GM18502 (cell line): Measurements from ENCODE around the gene CAMSAP2.
"Not testable (repeated sequence)": the region's sequence is repeated elsewhere in the genome, so short reads cannot be mapped to it uniquely, and the experiment has no call there.

ENCODE experiments used
- ATAC-seq: cut with Tn5 transposase; IDR thresholded peaks from one replicate; pipeline ENCODE4 v1.9.1; 2021; ENCODE audit warnings: mild to moderate bottlenecking; ENCODE audit not compliant: unreplicated experiment, poor library complexity

The CAMSAP2 gene

DNA sequence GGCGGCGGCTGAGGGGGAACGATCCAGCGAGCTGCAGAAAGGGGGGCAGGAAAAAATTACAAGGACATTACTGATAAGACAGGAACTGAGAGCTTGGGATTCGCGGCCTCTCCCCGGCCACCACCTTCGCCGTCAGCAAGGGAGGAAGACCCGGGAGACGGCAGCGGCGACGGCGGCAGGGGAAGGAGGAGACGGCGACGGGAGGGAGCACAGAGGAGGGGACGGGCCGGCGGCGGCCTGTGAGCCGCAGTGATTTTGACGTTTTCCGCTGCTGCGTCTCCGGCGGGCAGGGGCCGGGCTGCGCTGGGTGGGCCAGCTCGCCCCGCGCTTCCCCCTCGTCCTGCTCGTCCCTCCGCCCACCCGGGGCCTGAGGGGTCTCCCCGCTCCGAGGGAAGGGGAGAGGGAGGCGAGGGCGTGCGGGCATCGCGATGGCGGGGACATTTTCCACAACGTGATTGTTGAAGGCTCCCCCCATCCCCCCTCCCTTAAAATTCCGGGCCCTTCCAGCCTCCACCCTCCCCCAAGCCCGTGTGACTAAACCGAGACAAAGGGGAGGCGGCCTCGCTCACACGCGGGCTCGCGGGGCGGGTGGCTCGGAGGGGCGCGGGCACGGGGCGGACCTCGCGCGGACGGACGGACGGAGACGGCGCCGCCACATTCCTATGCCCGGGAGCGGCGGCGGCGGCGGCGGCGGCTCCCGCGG, 407 bp downstream of the CAMSAP2 start:
- ATAC-seq: peak; percentile 57

DNA sequence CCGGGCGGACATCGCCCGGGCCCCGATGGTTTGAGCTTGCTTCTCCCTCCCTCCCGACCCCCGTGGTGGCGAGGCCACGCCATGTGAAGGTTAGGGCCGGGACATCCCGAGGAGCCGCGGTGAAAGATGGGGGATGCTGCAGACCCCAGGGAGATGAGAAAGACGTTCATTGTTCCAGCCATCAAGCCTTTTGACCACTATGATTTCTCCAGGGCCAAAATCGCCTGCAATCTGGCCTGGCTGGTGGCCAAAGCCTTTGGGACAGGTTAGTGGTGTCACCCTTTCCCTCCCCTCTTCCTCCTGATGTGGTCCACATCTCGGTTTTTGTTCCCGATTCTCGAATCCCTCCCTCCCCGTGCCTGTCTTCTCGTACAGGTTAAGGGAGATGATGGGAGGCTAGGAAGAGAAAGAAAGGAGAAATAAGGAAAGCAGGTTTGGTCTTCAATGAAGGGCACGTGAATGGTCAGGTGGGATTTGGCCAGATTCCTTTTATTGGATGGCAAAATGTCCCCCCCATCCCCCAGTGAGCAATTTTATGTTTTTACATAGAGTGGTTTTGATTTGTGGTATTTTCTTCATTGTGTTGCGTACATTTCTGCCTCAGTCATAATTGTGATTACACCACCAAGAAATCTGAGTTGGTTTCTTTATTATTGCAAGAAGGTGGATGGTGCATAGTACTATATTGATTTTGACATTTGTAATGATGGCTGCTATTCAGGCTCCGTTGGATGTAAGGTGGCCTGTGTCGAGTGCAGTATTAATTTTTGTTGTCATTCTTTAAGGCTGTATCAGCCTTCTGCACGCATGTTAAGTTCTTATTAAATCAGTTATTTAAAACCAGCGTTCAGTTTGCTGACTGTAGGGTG, 1.2 kb downstream of the CAMSAP2 start:
- peak; percentile 18 for ATAC-seq

DNA sequence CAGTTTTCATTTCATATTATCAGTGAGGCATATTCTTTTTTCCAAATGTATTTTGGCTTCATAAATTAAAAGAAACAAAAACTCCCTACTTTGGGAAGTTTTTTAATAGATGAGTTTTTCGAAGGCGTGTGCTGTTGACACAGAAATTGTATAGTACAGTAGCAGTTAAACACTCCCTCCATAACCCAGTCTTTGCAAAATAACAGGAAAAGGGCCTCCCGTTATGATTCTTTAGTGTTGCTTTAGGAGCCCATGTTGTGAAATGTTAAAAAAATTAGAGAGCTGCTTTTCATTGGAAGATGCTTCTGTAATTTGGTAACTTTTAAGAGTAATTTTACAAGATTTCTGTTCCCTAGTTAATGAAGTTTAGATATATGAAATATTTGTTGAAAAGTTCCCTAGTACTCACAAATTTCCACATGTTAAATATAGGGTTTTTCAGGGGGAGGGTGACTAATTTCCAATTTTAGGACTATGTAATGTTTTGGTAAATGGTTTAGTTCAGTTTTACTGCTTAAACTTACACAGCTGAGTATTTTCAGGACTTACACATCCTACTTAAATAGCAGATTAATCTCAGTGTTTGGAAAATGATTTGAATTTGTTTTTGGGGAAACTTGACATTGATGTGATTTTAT, 2.0 kb downstream of the CAMSAP2 start:
- no peak for ATAC-seq

DNA sequence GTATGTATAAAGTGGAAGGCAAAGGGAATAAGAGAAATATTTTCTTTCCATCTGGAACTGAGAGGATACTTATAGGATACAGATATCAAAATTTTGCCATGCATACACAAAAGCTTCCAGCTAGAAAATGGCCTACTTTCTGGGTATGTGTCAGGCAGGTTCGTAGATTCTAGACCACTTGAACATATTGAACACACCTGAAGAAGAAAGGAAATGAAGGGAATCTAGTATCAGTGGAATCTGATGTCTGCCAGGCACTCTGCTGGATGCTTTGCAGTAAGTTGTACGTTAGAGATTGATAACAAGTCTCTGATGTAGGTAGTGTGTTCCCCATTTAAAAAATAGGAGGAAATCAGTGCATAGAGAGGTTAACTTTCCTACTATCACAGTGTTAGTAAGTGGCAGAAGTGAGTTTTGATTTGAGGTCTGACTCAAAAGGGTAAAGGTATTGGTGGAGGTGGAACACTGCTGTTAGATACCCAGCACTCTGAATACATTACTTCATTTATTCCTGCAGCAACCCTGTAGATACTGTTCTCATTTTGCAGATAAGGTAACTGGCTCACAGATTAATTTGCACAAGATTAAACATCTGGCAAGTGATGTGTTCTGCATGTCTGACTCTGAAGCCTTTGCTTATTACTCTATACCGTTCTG, 3.0 kb downstream of the CAMSAP2 start:
- ATAC-seq: no peak

DNA sequence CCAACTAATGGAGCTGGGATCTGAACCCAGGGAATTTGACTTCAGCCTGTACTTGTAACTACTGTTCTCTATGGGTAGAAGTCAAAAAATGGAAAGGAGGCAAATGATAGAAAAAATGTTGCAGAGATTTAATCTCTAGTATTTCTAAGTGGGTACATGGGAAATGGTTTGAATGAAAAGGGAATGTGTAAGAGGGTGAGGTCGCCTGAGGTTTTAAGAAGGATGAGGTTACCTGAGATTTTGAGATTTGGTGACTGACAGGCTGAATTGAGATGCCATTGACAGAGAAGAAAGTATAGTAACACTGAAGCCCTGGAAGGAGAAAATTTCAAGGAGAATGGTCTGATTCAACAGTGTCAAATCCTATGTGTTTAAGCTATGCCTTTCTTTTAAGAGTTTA, 5.5 kb downstream of the CAMSAP2 start:
- no peak for ATAC-seq

DNA sequence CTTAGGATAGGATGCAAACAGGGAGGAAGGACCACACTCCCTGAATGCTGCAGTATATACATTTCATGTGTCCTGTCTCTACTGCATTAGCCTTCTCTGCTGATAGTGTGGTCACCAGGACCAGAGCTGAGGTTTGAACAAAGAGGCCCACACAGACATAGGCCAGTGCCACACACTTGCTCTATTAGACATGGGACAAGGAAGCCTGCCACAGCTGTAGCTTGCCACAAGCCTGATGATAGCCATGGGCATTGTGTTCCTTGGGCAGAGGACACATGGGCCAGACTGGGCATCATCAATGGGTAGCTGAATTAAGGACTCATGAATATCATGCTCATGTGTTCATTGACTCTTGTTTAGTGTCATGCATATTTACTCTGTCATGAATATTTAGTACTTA, 10.4 kb downstream of the CAMSAP2 start:
- no peak for ATAC-seq

DNA sequence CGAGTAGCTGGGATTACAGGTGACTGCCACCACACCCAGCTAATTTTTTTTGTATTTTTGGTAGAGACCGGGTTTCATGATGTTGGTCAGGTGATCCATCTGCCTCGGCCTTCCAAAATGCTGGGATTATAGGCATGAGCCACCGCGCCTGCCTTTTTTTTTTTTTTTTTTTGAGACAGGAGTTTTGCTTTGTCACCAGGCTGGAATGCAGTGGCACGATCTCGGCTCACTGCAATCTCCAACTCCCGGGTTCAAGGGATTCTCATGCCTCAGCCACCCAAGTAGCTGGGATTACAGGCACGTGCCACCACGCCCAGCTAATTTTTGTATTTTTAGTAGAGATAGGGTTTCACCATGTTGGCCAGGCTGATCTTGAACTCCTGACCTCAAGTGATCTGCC, 12.1 kb downstream of the CAMSAP2 start:
- not testable (repeated sequence) for ATAC-seq

DNA sequence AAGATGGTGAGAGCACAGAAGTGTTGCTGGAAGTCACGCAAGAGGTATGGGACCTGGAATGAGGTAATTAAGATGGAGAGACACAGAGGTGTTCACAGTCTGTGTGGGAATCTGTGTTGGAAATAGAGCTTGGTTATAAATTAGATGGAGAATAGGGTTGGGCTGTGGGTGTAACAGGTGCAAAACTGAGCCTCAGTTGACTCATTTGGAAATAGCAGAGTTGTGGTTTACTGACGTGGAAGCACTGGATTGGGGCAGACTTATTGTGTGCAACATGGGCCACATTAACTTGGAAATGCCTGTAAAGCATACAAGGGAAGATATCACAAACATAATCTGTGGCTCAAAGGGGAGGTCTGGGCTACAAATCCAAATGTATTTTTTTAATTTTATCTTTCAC, 13.0 kb downstream of the CAMSAP2 start:
- ATAC-seq: peak; percentile 83

DNA sequence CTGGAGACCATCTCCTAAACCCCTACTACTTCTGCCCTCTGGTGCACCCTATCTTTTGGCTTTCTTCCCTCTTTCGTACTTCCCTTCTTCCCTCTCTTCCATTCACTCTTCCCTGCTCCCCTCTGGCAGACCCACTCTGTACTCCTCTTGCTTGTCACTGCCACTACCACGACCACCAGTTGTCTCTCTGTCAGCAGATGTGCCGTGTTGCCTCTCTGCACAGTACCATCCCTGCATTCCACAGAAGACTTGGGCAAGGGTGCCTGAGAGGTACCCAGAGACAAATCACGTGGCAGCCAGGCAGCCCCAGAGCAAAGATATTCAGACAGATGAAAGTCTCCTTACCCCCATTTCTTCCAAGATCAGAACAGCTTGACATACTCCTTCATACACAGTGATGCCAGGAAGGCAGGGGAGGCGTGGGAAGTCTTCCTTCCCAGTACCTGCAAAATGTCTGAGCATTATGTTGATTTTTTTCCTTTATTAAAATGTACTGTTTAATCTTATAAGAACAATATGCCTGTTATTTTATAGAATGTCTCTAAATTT, 15.0 kb downstream of the CAMSAP2 start:
- no peak for ATAC-seq

DNA sequence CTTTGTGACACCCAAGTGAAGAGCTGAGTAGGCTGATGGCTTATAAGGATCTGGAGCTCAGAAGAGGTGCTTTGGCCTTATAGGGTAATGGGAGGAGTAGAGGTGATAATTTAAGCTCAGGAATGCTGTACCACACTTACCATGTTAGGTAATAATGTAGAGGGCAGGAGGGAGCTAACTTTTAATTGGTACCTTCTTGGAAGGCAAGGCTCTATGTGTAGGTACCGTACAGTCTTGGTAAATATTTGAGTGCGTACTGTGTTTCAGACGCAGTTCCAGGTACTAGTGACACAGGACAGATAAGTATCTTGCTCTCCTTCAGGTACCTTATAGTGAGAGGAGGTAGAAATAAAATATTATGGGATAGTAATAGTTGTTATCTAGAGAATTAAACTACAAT, 16.8 kb downstream of the CAMSAP2 start:
- ATAC-seq: no peak

DNA sequence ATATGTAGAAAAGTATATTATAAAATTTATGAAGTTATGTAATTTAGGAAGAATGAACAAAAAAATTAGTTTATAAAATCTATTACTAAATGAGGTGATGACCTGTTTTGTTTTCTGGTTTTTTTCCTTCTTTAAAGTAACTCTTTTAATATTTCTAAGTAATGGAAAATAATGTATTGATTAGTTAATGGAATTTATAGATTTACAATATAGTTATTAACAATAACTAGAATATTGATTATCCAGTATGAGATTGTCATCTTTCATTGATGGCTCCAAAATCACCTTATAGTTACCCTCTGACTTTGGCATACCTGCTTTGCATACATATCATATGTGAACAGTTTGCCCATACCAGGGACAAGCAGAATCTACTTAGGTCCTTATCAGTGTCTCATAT, 23.4 kb downstream of the CAMSAP2 start:
- ATAC-seq: no peak

DNA sequence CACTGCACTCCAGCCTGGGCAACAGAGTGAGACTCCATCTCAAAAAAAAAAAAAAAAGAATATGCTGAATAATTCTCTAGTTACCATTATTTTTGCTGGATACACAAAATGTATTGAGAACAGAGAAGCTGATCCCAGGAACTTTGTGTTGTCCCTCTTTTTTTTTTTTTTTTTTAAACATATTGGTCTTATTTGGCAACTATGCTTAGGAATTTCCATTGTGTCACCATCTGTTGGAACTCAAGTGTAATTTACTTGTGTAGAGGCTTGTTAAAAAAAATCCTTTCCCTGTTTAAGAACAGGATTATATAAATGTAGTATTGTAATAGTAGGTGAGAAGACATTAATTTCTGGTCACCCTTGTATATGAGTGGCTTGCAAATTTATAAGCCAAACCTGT, 28.6 kb downstream of the CAMSAP2 start:
- no peak for ATAC-seq

DNA sequence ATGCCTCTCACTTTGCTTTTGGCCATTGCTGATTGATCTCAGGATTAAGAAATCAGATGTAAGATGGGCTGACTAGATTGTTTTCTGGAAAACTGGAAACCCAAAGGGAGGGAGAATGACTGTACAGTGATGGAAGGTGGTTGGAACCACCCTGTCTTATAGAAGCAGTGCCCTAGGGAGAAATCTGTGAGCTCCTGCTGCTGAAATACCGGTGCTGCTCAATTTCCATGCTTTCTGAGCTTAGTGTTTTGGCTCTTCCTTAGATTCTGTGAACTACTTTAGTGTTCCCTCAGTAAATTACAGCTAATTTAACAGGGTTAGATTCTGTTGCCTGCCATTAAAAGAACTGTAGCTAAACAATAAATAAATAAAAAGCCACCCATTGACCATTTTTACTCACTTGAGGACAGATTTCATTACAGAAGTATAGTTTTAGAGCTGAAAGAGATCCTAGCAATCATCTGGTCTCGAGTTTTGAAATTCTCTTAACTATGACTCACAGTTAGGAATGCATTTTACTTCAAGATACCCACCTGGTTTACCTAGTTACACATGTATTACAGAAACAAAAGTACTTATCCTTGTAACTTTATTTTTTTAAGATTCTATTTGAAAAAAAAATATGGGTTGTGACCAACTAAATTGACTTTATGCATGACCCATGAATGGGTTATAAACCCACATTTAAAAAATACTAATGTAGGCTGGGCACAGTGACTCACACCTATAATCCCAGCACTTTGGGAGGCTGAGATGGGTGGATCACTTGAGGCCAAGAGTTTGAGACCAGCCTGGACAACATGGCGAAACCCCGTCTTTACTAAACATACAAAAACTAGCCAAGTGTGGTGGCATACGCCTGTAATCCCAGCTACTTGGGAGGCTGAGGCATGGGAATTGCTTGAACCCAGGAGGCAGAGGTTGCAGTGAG, 33.2 kb downstream of the CAMSAP2 start:
- no peak for ATAC-seq

DNA sequence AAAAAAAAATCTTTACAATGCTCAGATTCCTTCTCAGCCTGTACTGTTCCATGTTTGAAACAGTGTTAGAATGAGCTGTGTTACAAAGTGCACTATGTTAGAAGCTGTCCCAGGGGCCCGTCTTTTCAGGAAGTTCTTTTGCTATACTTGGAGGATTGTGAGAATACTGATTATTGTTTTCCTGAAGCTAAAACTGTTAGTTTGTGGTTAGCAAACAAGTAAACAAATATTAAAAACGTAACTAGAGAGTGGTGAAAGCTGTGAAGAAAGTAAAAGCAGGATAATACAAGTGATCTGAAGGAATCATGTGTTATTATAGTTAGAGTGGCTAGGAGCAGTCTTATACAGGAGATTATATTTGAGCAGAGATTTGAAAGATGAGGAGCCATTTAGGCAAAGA, 35.6 kb downstream of the CAMSAP2 start:
- ATAC-seq: peak; percentile 47

DNA sequence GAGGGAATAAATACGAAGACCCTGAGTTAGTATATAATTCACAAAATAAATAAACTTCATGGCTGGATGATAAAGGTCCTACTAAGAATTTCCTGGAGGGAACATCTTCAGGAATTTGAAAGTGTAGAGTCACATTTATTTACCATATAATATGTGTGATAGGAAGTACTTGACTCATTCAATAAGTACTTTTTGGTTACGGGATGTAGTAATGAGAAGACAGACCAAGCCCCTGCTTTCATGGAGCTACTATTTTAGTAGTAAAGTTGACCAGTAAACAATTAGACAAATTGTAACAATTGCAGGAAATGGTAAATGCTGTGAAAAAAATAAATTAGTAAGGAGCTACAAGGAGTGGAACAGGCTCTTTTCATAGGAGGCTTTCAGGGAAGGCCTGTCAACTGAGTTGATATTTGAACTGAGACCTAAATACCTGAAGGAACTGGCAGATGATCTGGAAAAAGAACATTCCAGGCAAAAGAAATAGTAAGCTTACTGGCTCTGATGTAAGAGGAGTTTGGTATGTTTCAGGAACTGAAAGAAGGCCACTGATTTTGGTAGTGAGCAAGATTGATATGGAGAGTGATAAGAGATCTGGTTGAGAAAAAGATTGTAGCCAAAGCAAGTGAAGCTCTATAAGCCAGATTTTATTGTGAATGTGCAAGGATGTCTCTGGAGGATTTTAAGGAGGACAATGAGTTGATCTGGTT, 36.2 kb downstream of the CAMSAP2 start:
- ATAC-seq: peak; percentile 57

DNA sequence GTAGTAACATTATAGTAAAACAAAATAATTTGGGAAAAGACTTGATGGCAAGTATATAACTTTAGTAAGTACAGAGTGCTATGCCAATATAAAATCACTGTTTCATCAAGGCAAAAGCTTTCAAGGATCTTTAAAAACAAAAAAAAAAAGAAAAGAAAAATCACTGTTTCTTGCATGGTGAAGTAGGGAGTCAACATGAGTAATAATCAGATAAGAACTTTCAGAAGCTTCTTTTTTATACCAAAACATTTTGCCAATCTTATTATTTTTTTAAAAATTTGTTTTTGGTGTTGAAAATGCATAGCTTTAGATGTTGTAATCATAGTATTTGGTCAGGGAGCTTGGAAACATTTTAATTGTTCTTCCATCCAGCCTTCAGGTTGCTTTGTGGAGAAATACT, 37.2 kb downstream of the CAMSAP2 start:
- ATAC-seq: no peak

DNA sequence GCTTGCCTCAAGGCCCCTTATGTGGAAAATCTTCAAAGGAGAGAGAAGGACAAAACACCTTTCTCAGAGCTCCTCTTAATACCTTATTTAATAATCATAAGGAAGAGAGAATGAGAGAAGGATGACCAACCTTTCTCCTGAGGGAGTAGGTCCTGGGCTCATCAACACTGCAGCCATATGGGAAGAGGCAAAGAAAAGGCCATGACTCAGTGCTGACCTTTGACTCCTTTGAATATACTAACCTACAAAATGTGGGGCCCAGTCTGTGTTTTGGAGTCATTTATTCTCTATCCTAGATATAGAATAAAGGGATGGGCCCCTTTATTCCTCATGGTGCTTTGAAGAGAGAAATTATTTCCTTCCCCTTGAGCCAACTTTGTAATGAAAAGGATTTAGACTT, 38.3 kb downstream of the CAMSAP2 start:
- ATAC-seq: no peak

DNA sequence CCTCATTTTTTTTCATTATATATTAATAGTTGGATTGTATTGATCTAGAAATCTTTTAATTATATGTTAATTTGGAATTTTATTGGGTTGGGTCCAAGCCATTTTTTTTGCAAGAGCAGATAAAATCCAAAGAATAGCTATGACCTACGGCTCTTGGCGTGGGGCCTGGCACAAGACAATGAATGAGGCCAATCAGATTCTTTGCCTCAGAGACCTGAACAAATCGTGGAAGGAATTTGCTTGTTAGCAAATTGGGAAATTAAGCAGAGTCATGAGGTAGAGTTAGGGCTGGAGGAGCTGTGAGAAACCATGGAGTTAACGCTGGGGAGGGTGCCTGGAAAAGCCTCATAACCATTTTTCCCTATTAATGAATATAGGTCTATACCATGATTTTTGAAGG, 40.1 kb downstream of the CAMSAP2 start:
- ATAC-seq: no peak

DNA sequence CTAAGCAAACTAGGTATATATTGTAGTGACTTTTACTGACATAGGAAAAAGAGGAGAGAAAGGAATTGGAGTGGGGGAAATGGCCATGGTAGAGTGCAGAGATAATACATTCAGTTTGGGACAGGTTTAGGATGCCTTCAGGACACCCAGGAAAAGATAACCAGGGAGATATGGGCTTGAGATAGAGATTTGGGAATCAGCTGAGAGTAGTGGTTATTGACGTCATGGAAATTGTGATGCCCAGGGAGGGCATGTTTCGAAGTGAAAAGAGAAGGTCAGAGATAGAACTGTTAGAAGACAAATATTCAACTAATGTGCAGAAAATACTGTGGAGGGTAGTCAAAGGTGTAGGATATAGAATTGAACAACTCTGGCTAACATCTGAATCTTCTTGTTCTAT, 40.6 kb downstream of the CAMSAP2 start:
- ATAC-seq: no peak
